ENCODE data around the gene DACT3. TPM values are rescaled to one million over a fixed set of nuclear protein-coding genes. Genes with fewer than 3 reads are reported as not detected.

The DACT3 gene
- total and polyA plus RNA-seq, 2 of the 13 experiments (the other 11 are each of a cell fraction or from before 2014, with no cell fraction given) = 0.04 TPM; not detected in 1

DNA sequence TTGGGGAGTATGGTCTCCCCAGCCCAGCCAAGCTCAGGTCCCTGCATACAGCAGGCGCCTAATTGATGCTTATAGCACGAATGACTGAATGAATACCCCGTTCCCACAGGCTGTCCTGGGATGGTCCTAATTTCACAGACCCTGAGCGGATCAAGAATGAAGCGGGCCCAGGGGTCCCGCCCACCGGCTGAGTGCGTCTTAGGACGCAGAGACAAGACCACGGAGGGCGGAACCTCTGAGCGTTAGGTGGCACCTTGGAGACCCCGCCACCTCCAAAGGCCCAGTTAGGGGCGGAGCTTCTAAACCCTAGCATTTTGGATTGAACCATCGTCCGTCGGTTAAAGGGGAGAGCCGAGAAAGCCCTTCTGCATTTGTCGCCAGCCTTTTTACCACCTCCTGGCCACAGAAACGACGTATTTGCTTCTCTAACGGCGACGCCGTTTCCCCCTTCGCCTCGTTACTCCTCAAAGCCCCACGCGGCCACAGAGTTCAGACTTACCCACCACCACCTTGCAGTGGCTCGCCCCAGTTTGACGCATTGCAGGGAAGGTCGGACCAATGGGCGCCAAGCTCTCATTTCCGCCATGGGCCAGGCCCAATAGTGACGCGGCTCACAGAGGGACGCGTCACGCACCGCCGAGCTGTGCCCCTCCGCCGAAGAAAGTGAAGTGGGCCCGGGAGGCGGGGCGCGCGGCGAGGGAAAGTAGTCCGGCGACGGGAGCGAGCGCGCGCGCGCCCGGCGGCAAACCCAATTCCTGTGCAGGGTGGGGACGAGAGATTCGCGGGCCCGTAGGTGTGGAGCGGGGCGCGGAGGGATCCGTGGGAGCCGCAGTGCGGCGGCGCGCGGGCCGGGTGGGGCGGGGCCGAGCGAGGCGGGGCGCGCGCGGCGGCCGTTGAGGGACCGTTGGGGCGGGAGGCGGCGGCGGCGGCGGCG lies 60.3 kb downstream of the DACT3 start (continued):
- TF ChIP-seq, protein P1, sequence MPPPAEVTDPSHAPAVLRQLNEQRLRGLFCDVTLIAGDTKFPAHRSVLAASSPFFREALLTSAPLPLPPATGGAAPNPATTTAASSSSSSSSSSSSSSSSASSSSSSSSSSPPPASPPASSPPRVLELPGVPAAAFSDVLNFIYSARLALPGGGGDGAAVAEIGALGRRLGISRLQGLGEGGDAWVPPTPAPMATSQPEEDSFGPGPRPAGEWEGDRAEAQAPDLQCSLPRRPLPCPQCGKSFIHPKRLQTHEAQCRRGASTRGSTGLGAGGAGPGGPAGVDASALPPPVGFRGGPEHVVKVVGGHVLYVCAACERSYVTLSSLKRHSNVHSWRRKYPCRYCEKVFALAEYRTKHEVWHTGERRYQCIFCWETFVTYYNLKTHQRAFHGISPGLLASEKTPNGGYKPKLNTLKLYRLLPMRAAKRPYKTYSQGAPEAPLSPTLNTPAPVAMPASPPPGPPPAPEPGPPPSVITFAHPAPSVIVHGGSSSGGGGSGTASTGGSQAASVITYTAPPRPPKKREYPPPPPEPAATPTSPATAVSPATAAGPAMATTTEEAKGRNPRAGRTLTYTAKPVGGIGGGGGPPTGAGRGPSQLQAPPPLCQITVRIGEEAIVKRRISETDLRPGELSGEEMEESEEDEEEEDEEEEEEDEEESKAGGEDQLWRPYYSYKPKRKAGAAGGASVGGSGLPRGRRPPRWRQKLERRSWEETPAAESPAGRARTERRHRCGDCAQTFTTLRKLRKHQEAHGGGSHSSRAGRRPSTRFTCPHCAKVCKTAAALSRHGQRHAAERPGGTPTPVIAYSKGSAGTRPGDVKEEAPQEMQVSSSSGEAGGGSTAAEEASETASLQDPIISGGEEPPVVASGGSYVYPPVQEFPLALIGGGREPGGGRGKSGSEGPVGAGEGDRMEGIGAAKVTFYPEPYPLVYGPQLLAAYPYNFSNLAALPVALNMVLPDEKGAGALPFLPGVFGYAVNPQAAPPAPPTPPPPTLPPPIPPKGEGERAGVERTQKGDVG (CRISPR knock-in tag; IDR thresholded peaks at IDR 0.05; ENCODE audit: borderline replicate concordance) = no peak
- TF ChIP-seq ZNF607 (CRISPR knock-in tag; IDR thresholded peaks at IDR 0.05; ENCODE audit: borderline replicate concordance) (peak; percentile 72), MTA3 (CRISPR knock-in tag; IDR thresholded peaks at IDR 0.05) (no peak), CC2D1A (CRISPR knock-in tag; IDR thresholded peaks at IDR 0.05) (no peak), ZNF296 (CRISPR knock-in tag; conservative IDR thresholded peaks at IDR 0.05) (no peak), NFYC (CRISPR knock-in tag; IDR thresholded peaks at IDR 0.05) (peak; percentile 99), RFX3 (CRISPR knock-in tag; IDR thresholded peaks at IDR 0.05) (peak; percentile 23; the same call in 1 of the 2 replicates), RCOR2 (CRISPR knock-in tag; IDR thresholded peaks at IDR 0.05) (peak; percentile 66; the same call in 1 of the 2 replicates), SUZ12 (IDR thresholded peaks at IDR 0.05; ENCODE audit: low read depth, low read length) (no peak), ZNF530 (CRISPR knock-in tag; IDR thresholded peaks at IDR 0.05; ENCODE audit: low read depth) (no peak), CBFB (CRISPR knock-in tag; IDR thresholded peaks at IDR 0.05) (peak; percentile 91), ZFX (CRISPR knock-in tag; IDR thresholded peaks at IDR 0.05; ENCODE audit: low read depth) (peak; percentile 81)
- TF ChIP-seq, protein P2, sequence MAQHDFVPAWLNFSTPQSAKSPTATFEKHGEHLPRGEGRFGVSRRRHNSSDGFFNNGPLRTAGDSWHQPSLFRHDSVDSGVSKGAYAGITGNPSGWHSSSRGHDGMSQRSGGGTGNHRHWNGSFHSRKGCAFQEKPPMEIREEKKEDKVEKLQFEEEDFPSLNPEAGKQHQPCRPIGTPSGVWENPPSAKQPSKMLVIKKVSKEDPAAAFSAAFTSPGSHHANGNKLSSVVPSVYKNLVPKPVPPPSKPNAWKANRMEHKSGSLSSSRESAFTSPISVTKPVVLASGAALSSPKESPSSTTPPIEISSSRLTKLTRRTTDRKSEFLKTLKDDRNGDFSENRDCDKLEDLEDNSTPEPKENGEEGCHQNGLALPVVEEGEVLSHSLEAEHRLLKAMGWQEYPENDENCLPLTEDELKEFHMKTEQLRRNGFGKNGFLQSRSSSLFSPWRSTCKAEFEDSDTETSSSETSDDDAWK (CRISPR knock-in tag; IDR thresholded peaks at IDR 0.05) = no peak
- TF ChIP-seq, protein P3, sequence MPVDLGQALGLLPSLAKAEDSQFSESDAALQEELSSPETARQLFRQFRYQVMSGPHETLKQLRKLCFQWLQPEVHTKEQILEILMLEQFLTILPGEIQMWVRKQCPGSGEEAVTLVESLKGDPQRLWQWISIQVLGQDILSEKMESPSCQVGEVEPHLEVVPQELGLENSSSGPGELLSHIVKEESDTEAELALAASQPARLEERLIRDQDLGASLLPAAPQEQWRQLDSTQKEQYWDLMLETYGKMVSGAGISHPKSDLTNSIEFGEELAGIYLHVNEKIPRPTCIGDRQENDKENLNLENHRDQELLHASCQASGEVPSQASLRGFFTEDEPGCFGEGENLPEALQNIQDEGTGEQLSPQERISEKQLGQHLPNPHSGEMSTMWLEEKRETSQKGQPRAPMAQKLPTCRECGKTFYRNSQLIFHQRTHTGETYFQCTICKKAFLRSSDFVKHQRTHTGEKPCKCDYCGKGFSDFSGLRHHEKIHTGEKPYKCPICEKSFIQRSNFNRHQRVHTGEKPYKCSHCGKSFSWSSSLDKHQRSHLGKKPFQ (CRISPR knock-in tag; IDR thresholded peaks at IDR 0.05; ENCODE audit: insufficient replicate concordance) = peak; percentile 70
- TF ChIP-seq, protein P4, sequence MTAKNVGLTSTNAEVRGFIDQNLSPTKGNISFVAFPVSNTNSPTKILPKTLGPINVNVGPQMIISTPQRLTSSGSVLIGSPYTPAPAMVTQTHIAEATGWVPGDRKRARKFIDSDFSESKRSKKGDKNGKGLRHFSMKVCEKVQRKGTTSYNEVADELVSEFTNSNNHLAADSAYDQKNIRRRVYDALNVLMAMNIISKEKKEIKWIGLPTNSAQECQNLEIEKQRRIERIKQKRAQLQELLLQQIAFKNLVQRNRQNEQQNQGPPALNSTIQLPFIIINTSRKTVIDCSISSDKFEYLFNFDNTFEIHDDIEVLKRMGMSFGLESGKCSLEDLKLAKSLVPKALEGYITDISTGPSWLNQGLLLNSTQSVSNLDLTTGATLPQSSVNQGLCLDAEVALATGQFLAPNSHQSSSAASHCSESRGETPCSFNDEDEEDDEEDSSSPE (CRISPR knock-in tag; IDR thresholded peaks at IDR 0.05) = peak; percentile 78
- TF ChIP-seq, protein P5, sequence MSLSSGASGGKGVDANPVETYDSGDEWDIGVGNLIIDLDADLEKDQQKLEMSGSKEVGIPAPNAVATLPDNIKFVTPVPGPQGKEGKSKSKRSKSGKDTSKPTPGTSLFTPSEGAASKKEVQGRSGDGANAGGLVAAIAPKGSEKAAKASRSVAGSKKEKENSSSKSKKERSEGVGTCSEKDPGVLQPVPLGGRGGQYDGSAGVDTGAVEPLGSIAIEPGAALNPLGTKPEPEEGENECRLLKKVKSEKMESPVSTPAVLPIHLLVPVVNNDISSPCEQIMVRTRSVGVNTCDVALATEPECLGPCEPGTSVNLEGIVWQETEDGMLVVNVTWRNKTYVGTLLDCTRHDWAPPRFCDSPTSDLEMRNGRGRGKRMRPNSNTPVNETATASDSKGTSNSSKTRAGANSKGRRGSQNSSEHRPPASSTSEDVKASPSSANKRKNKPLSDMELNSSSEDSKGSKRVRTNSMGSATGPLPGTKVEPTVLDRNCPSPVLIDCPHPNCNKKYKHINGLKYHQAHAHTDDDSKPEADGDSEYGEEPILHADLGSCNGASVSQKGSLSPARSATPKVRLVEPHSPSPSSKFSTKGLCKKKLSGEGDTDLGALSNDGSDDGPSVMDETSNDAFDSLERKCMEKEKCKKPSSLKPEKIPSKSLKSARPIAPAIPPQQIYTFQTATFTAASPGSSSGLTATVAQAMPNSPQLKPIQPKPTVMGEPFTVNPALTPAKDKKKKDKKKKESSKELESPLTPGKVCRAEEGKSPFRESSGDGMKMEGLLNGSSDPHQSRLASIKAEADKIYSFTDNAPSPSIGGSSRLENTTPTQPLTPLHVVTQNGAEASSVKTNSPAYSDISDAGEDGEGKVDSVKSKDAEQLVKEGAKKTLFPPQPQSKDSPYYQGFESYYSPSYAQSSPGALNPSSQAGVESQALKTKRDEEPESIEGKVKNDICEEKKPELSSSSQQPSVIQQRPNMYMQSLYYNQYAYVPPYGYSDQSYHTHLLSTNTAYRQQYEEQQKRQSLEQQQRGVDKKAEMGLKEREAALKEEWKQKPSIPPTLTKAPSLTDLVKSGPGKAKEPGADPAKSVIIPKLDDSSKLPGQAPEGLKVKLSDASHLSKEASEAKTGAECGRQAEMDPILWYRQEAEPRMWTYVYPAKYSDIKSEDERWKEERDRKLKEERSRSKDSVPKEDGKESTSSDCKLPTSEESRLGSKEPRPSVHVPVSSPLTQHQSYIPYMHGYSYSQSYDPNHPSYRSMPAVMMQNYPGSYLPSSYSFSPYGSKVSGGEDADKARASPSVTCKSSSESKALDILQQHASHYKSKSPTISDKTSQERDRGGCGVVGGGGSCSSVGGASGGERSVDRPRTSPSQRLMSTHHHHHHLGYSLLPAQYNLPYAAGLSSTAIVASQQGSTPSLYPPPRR (CRISPR knock-in tag; IDR thresholded peaks at IDR 0.05; ENCODE audit: borderline replicate concordance) = peak; percentile 18; the same call in 1 of the 2 replicates

Data from HepG2 (cell line).